K562 (cell line): ENCODE measurements around the gene SV2A. TPM values are rescaled to one million over a fixed set of nuclear protein-coding genes. Genes with fewer than 3 reads are reported as not detected.

Experiments used
- CBX5 ChIP-seq: IDR thresholded peaks from 2 replicates; pipeline ENCODE4 v1.6.1; 2014; ENCODE audit warnings: low read depth, borderline replicate concordance
- ESRRA ChIP-seq: fragments of 450-650 bp; IDR thresholded peaks from 2 replicates; pipeline ENCODE4 v1.6.1; 2014; ENCODE audit warnings: low read depth, mild to moderate bottlenecking, moderate library complexity, borderline replicate concordance
- FOXJ2 ChIP-seq: fragments of 200-800 bp; sonication (Bioruptor generic); IDR thresholded peaks from 2 replicates; pipeline ENCODE4 v1.6.1; 2016; ENCODE audit warnings: missing genetic modification characterization, missing compliant biosample characterization
- HDAC8 ChIP-seq: fragments of 450-650 bp; IDR thresholded peaks from 2 replicates; pipeline ENCODE4 v1.6.1; 2016; ENCODE audit warnings: mild to moderate bottlenecking, missing genetic modification characterization, moderate library complexity, missing compliant biosample characterization
- HMGN3 ChIP-seq: IDR thresholded peaks from 2 replicates; pipeline ENCODE4 v1.6.1; 2011; ENCODE audit warnings: borderline replicate concordance, low read depth, mild to moderate bottlenecking, mixed read lengths, low read length; ENCODE audit not compliant: insufficient read length; ENCODE audit errors: extremely low read depth
- MAFF ChIP-seq: IDR thresholded peaks from 2 replicates; pipeline ENCODE4 v1.6.1; 2012; ENCODE audit warnings: low read length, improper control_type of control experiment
- NCOR1 ChIP-seq: fragments of 450-650 bp; IDR thresholded peaks from 2 replicates; pipeline ENCODE4 v1.6.1; 2016; ENCODE audit warnings: mild to moderate bottlenecking, moderate library complexity
- NR3C1 ChIP-seq: sonication (generic); formaldehyde crosslinking; IDR thresholded peaks from 2 replicates; pipeline ENCODE4 v1.8.1; 2022; ENCODE audit warnings: missing genetic modification reagents
- PHB ChIP-seq: fragments of 250-450 bp; sonication (Bioruptor Pico); IDR thresholded peaks from 2 replicates; pipeline ENCODE4 v1.5.0; 2021
- SAFB ChIP-seq: fragments of 200-400 bp; formaldehyde crosslinking; IDR thresholded peaks from 2 replicates; pipeline ENCODE4 v1.6.1; 2017; ENCODE audit warnings: low read depth, low read length, borderline replicate concordance
- SMAD3 ChIP-seq: fragments of 450-650 bp; formaldehyde crosslinking; conservative IDR thresholded peaks from 2 replicates; pipeline ENCODE4 v1.4.0; 2020; ENCODE audit warnings: mild to moderate bottlenecking
- SUPT5H ChIP-seq: fragments of 450-650 bp; IDR thresholded peaks from 2 replicates; pipeline ENCODE4 v1.6.1; 2016
- U2AF2 ChIP-seq: fragments of 200-400 bp; formaldehyde crosslinking; optimal IDR thresholded peaks from 2 replicates; pipeline ENCODE3; 2017; ENCODE audit warnings: low read depth, mild to moderate bottlenecking, low read length
- ZNF239 ChIP-seq: fragments of 250-450 bp; sonication (Bioruptor Pico); IDR thresholded peaks from 2 replicates; pipeline ENCODE4 v1.4.0; 2020; ENCODE audit warnings: mild to moderate bottlenecking
- ZNF57 ChIP-seq: fragments of 450-650 bp; formaldehyde crosslinking; IDR thresholded peaks from 2 replicates; pipeline ENCODE4 v1.4.0; 2020; ENCODE audit warnings: mild to moderate bottlenecking, moderate library complexity
- polyA plus RNA-seq, 8 experiments: library from polyadenylated mRNA; depleted of rRNA in 4 of 8; stranded (reverse) in 5 of 8; unstranded in 3 of 8; fragments of >200 nt; fragmentation: Nextera tagmentation in 2 of 8; fragmentation: Illumina TruSeq in 1 of 8; extraction: Ambion mirVana in 2 of 8; extraction: Trizol in 1 of 8; gene quantifications; 2 replicates each; pipeline versions ENCODE4 v1.2.1 to v1.2.3, GENCODE V29; 2011 to 2014; ENCODE audit warnings: inconsistent platforms in 1 of 8, missing spikeins in 1 of 8
- total RNA-seq, 7 experiments: library from RNA; depleted of rRNA in 6 of 7; stranded (reverse); fragments of >200 nt in 6 of 7; fragmentation: Illumina TruSeq in 2 of 7; extraction: Trizol in 2 of 7; gene quantifications; 2 replicates each; pipeline versions ENCODE4 v1.2.1 to v1.2.3, GENCODE V29; 2011 to 2021; ENCODE audit warnings: low replicate concordance in 1 of 7
- TF ChIP-seq, protein P1 (sequence below): fragments of 250-450 bp; sonication (Bioruptor Pico); IDR thresholded peaks from 2 replicates; pipeline ENCODE4 v1.6.1; 2021; ENCODE audit warnings: mild to moderate bottlenecking
- TF ChIP-seq, protein P2 (sequence below): IDR thresholded peaks from 2 replicates; pipeline ENCODE4 v1.6.1; 2016; ENCODE audit warnings: missing genetic modification characterization, missing compliant biosample characterization
- TF ChIP-seq, protein P3 (sequence below): fragments of 450-650 bp; IDR thresholded peaks from 2 replicates; pipeline ENCODE4 v1.6.1; 2016; ENCODE audit warnings: missing biosample characterization, missing genetic modification characterization
- TF ChIP-seq, protein P4 (sequence below): fragments of 450-650 bp; formaldehyde crosslinking; conservative IDR thresholded peaks from 2 replicates; pipeline ENCODE4 v1.4.0; 2022; ENCODE audit warnings: mild to moderate bottlenecking, missing genetic modification characterization
- TF ChIP-seq, protein P5 (sequence below): fragments of 450-650 bp; formaldehyde crosslinking; IDR thresholded peaks from 2 replicates; pipeline ENCODE4 v1.4.0; 2020; ENCODE audit warnings: mild to moderate bottlenecking
- TF ChIP-seq, protein P6 (sequence below): fragments of 200-800 bp; sonication (Bioruptor generic); IDR thresholded peaks from 2 replicates; pipeline ENCODE4 v1.6.1; 2017; ENCODE audit warnings: missing genetic modification characterization, missing compliant biosample characterization

Gene SV2A
- total and polyA plus RNA-seq, 9 of the 15 experiments (the other 6 are each of a cell fraction or from before 2014, with no cell fraction given), result 0.07 to 0.22 (median 0.11) TPM; not detected in 1

DNA sequence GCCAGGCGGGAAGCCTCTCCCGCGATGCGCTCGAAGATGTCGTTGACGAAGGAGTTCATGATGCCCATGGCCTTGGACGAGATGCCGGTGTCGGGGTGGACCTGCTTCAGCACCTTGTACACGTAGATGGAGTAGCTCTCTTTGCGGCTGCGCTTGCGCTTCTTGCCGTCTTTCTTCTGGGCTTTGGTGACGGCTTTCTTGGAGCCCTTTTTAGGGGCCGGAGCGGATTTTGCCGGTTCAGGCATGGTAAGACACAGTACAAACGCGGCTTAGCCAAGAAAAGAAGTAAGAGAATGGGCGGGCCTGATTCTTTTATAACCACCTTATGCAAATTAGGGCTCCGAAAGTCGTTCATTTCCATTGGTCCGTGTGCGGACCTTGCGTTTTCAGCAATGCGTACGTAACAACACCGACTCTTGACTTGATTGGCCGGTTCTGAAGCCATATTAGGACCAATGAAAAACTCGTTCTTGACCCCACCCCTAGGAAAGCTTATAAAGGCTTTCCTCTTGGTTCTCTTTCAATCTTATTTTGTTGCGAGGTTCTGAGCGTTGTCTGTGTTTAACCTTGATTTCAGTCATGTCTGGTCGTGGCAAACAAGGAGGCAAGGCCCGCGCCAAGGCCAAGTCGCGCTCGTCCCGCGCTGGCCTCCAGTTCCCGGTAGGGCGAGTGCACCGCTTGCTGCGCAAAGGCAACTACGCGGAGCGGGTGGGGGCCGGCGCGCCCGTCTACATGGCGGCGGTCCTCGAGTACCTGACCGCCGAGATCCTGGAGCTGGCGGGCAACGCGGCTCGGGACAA lies 31.0 kb downstream of the SV2A start (continued):
- TF ChIP-seq, protein P1, sequence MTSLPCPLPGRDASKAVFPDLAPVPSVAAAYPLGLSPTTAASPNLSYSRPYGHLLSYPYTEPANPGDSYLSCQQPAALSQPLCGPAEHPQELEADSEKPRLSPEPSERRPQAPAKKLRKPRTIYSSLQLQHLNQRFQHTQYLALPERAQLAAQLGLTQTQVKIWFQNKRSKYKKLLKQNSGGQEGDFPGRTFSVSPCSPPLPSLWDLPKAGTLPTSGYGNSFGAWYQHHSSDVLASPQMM, result no peak
- TF ChIP-seq HMGN3 (no peak), HDAC8 (tag) (no peak; the same call in 1 of the 2 replicates), SMAD3 (CRISPR knock-in tag) (0 out of 2 replicates have a peak, but pooled peaks have one; percentile 31), MAFF (no peak), U2AF2 (no peak), CBX5 (no peak), ESRRA (0 out of 2 replicates have a peak, but pooled peaks have one; percentile 12), FOXJ2 (tag) (no peak; the same call in 1 of the 2 replicates), ZNF57 (CRISPR knock-in tag) (no peak), NR3C1 (0 out of 2 replicates have a peak, but pooled peaks have one; percentile 62), NCOR1 (peak; percentile 73), SAFB (0 out of 2 replicates have a peak, but pooled peaks have one; percentile 19), PHB (CRISPR knock-in tag) (peak; percentile 94), SUPT5H (peak; percentile 99), ZNF239 (no peak)
- TF ChIP-seq, protein P2, sequence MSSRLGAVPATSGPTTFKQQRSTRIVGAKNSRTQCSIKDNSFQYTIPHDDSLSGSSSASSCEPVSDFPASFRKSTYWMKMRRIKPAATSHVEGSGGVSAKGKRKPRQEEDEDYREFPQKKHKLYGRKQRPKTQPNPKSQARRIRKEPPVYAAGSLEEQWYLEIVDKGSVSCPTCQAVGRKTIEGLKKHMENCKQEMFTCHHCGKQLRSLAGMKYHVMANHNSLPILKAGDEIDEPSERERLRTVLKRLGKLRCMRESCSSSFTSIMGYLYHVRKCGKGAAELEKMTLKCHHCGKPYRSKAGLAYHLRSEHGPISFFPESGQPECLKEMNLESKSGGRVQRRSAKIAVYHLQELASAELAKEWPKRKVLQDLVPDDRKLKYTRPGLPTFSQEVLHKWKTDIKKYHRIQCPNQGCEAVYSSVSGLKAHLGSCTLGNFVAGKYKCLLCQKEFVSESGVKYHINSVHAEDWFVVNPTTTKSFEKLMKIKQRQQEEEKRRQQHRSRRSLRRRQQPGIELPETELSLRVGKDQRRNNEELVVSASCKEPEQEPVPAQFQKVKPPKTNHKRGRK (tag), result no peak
- TF ChIP-seq, protein P3, sequence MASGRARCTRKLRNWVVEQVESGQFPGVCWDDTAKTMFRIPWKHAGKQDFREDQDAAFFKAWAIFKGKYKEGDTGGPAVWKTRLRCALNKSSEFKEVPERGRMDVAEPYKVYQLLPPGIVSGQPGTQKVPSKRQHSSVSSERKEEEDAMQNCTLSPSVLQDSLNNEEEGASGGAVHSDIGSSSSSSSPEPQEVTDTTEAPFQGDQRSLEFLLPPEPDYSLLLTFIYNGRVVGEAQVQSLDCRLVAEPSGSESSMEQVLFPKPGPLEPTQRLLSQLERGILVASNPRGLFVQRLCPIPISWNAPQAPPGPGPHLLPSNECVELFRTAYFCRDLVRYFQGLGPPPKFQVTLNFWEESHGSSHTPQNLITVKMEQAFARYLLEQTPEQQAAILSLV (tag), result no peak
- TF ChIP-seq, protein P4, sequence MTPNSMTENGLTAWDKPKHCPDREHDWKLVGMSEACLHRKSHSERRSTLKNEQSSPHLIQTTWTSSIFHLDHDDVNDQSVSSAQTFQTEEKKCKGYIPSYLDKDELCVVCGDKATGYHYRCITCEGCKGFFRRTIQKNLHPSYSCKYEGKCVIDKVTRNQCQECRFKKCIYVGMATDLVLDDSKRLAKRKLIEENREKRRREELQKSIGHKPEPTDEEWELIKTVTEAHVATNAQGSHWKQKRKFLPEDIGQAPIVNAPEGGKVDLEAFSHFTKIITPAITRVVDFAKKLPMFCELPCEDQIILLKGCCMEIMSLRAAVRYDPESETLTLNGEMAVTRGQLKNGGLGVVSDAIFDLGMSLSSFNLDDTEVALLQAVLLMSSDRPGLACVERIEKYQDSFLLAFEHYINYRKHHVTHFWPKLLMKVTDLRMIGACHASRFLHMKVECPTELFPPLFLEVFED (CRISPR knock-in tag), result peak; percentile 90
- TF ChIP-seq, protein P5, sequence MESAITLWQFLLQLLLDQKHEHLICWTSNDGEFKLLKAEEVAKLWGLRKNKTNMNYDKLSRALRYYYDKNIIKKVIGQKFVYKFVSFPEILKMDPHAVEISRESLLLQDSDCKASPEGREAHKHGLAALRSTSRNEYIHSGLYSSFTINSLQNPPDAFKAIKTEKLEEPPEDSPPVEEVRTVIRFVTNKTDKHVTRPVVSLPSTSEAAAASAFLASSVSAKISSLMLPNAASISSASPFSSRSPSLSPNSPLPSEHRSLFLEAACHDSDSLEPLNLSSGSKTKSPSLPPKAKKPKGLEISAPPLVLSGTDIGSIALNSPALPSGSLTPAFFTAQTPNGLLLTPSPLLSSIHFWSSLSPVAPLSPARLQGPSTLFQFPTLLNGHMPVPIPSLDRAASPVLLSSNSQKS, result no peak
- TF ChIP-seq, protein P6, sequence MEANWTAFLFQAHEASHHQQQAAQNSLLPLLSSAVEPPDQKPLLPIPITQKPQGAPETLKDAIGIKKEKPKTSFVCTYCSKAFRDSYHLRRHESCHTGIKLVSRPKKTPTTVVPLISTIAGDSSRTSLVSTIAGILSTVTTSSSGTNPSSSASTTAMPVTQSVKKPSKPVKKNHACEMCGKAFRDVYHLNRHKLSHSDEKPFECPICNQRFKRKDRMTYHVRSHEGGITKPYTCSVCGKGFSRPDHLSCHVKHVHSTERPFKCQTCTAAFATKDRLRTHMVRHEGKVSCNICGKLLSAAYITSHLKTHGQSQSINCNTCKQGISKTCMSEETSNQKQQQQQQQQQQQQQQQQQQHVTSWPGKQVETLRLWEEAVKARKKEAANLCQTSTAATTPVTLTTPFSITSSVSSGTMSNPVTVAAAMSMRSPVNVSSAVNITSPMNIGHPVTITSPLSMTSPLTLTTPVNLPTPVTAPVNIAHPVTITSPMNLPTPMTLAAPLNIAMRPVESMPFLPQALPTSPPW (CRISPR knock-in tag), result peak; percentile 54; the same call in 1 of the 2 replicates
